ENCODE data around the gene DDX50. TPM values are rescaled to one million over a fixed set of nuclear protein-coding genes. Genes with fewer than 3 reads are reported as not detected.

DDX50 gene
- total RNA-seq, 4 donors from 2014 or later = 44.6 to 76.3 (median 49.1) TPM

GRCh38 chr10:68955355-68955831, 54.3 kb downstream of the DDX50 start:
- H3K4me1 ChIP-seq = peaks cover 5 to 6% of the 10 kb centered on the region in 2 donors
- no peaks in the 10 kb centered on the region for H3K27me3 ChIP-seq
- TF ChIP-seq POLR2A (IDR thresholded peaks at IDR 0.05) (no peak), CTCF (IDR thresholded peaks at IDR 0.05) (no peak)
- H3K9me3 ChIP-seq = no peaks in the 10 kb centered on the region
- intact Hi-C loops (cut with DNase I; ENCODE audit: low total_unique reads) = no loop called here
- DNase-seq = no peak
- no peaks in the 10 kb centered on the region for H3K36me3 ChIP-seq
- H3K27ac ChIP-seq = peak overlapping the region; percentile 71 to 79
- H3K4me3 ChIP-seq = peak overlapping the region; percentile 58 to 99

- H3K27ac ChIP-seq = peak within 1 kb of the TSS; percentile 71 to 79
- intact Hi-C loops (cut with DNase I; ENCODE audit: low total_unique reads) = no loop called here
- no peaks in the 10 kb centered on the region for H3K36me3 ChIP-seq
- TF ChIP-seq POLR2A (IDR thresholded peaks at IDR 0.05) (peak in 1 of 2 donors; percentile 47), CTCF (IDR thresholded peaks at IDR 0.05) (peak; percentile 39 to 59 (median 44))
- H3K9me3 ChIP-seq = no peaks in the 10 kb centered on the region
- H3K4me3 ChIP-seq = peak within 1 kb of the TSS; percentile 58 to 99
- peak; percentile 85 to 86 for DNase-seq
- peaks cover 5 to 6% of the 10 kb centered on the region in 2 donors for H3K4me1 ChIP-seq
- H3K27me3 ChIP-seq = no peaks in the 10 kb centered on the region
Observed at GRCh38 chr10:68955832-68956532, 54.9 kb downstream of the DDX50 start, which contains the start of gene DDX21. DDX21 (plus strand) TSS chr10:68956170; CDS start chr10:68956226, 56 bp downstream.

DNA sequence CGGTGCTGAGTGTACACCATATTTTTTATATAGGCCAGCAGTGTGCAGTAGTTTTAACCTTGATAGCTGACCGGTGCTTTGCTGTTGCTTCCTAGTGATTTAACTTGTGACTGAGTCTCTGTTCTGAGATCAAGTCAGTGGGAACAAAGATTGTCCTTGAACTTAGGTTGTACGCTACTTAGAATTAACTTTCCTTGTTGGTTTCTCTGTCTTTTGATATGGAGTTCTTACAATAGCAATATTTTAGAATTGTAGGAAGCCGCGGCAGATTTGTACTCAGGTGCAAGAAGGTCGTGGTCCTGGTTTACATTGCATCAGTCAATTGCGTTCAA, 56.1 kb downstream of the DDX50 start:
- Histone ChIP-seq H3K27ac (peak overlapping the region in 1 of 2 donors; percentile 79), H3K9me3 (no peaks in the 10 kb centered on the region), H3K4me3 (peak overlapping the region; percentile 58 to 99), H3K36me3 (no peaks in the 10 kb centered on the region), H3K4me1 (peaks cover 5 to 6% of the 10 kb centered on the region in 2 donors), H3K27me3 (no peaks in the 10 kb centered on the region)
- no peak for DNase-seq
- TF ChIP-seq CTCF (IDR thresholded peaks at IDR 0.05) (no peak), POLR2A (IDR thresholded peaks at IDR 0.05) (no peak)
- intact Hi-C loops (cut with DNase I; ENCODE audit: low total_unique reads) = no loop called here

DNA sequence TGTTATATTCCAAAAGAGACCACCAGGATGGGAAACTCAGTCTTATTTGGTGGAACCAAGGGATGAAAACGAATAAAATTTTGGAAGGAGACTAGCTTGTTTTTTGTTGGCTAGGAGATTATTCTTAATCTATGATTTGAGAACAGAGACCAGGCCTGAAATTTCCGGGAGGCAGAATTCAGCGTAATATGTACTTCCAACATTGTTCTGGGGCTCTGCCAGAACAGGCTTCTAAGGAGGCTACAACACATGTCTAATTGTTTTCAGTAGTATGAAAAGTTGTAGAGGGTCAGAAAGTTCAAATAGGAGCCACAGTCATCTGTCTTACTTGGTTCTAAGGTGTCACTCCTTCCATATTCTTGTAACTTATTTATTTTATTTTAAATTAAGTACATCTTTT, 56.5 kb downstream of the DDX50 start:
- no peaks in the 10 kb centered on the region for H3K9me3 ChIP-seq
- H3K36me3 ChIP-seq = no peaks in the 10 kb centered on the region
- no peak overlapping the region for H3K27ac ChIP-seq
- intact Hi-C loops (cut with DNase I; ENCODE audit: low total_unique reads) = no loop called here
- DNase-seq = no peak
- H3K4me1 ChIP-seq = peaks cover 5 to 6% of the 10 kb centered on the region in 2 donors
- TF ChIP-seq CTCF (IDR thresholded peaks at IDR 0.05) (no peak), POLR2A (IDR thresholded peaks at IDR 0.05) (no peak)
- no peaks in the 10 kb centered on the region for H3K27me3 ChIP-seq
- H3K4me3 ChIP-seq = peak overlapping the region in 1 of 2 donors; percentile 58

- no peak for TF ChIP-seq CTCF (IDR thresholded peaks at IDR 0.05)
- no peak for TF ChIP-seq POLR2A (IDR thresholded peaks at IDR 0.05)
- H3K4me1 ChIP-seq = peaks cover 5 to 6% of the 10 kb centered on the region in 2 donors
- intact Hi-C loops (cut with DNase I; ENCODE audit: low total_unique reads) = no loop called here
Observed at GRCh38 chr10:68959695-68960527, 58.8 kb downstream of the DDX50 start.

More at GRCh38 chr10:68959695-68960527, 58.8 kb downstream of the DDX50 start:
- H3K36me3 ChIP-seq = no peaks in the 10 kb centered on the region
- no peaks in the 10 kb centered on the region for H3K27me3 ChIP-seq
- no peak overlapping the region for H3K27ac ChIP-seq
- H3K4me3 ChIP-seq = no peak overlapping the region
- H3K9me3 ChIP-seq = no peaks in the 10 kb centered on the region
- DNase-seq = no peak
